Left kidney (tissue), 8 donors: Measurements from ENCODE around the gene TMEM165. TPM values are rescaled to one million over a fixed set of nuclear protein-coding genes. Genes with fewer than 3 reads are reported as not detected.
"Not testable (repeated sequence)": the region's sequence is repeated elsewhere in the genome, so short reads cannot be mapped to it uniquely, and the experiment has no call there.

Experiments
- DNase-seq: peaks from one replicate; pipeline ENCODE4 v3.0.0-alpha.2; 2013
- long read RNA-seq, 8 donors: transcript quantifications; one replicate each; lab custom pipeline, GENCODE V29; 2026
- polyA plus RNA-seq: library from polyadenylated mRNA; unstranded; fragments of 120-200 nt; gene quantifications from one replicate; pipeline ENCODE4 v1.2.1, GENCODE V29; 2013; ENCODE audit not compliant: insufficient read length

The TMEM165 gene
- polyA plus RNA-seq = 101 TPM
- long read RNA-seq, donor 1, transcript TMEM165-211 (2 exons, 1,786 nt) = minor isoform, 5 of 50 reads
- long read RNA-seq, donor 1, transcript TMEM165-201 (6 exons, 1,928 nt) = major isoform, 30 of 50 reads
- long read RNA-seq, donor 1, partial matches to known transcripts = 14 of 50 reads
- long read RNA-seq, donor 1, other reads (novel, unspliced or antisense) = 0 of 50 reads
- long read RNA-seq, donor 2, transcript TMEM165-201 (6 exons, 1,928 nt) = major isoform, 21 of 50 reads
- long read RNA-seq, donor 2, partial matches to known transcripts = 26 of 50 reads
- long read RNA-seq, donor 2, other reads (novel, unspliced or antisense) = 0 of 50 reads
- long read RNA-seq, donor 3, transcript TMEM165-201 (6 exons, 1,928 nt) = major isoform, 13 of 37 reads
- long read RNA-seq, donor 3, partial matches to known transcripts = 24 of 37 reads
- long read RNA-seq, donor 3, other reads (novel, unspliced or antisense) = 0 of 37 reads
- long read RNA-seq, donor 4, partial matches to known transcripts = 0 of 2 reads
- long read RNA-seq, donor 4, other reads (novel, unspliced or antisense) = 0 of 2 reads
- long read RNA-seq, donor 5, transcript TMEM165-201 (6 exons, 1,928 nt) = major isoform, 44 of 46 reads
- long read RNA-seq, donor 5, partial matches to known transcripts = 0 of 46 reads
- long read RNA-seq, donor 5, other reads (novel, unspliced or antisense) = 0 of 46 reads
- long read RNA-seq, donor 6, transcript TMEM165-201 (6 exons, 1,928 nt) = major isoform, 28 of 59 reads
- long read RNA-seq, donor 6, partial matches to known transcripts = 27 of 59 reads
- long read RNA-seq, donor 6, other reads (novel, unspliced or antisense) = 0 of 59 reads
- long read RNA-seq, donor 7, transcript TMEM165-201 (6 exons, 1,928 nt) = major isoform, 46 of 53 reads
- long read RNA-seq, donor 7, transcript TMEM165-211 (2 exons, 1,786 nt) = minor isoform, 5 of 53 reads
- long read RNA-seq, donor 7, partial matches to known transcripts = 0 of 53 reads
- long read RNA-seq, donor 7, other reads (novel, unspliced or antisense) = 0 of 53 reads
- long read RNA-seq, donor 8, transcript TMEM165-201 (6 exons, 1,928 nt) = major isoform, 15 of 16 reads
- long read RNA-seq, donor 8, partial matches to known transcripts = 0 of 16 reads
- long read RNA-seq, donor 8, other reads (novel, unspliced or antisense) = 0 of 16 reads

- DNase-seq = peak; percentile 84
Observed at GRCh38 chr4:55395529-55396307, at the start of gene TMEM165. Gene TMEM165 (plus strand): TSS chr4:55395957. CDS start chr4:55396190, 233 bp downstream.

GRCh38 chr4:55345980-55346850 lies 49.5 kb upstream of the TMEM165 start, which contains the start of gene SRD5A3:
Gene SRD5A3 (plus strand): TSS chr4:55346242. CDS start chr4:55346337, 95 bp downstream.
- DNase-seq = peak; percentile 84

DNA sequence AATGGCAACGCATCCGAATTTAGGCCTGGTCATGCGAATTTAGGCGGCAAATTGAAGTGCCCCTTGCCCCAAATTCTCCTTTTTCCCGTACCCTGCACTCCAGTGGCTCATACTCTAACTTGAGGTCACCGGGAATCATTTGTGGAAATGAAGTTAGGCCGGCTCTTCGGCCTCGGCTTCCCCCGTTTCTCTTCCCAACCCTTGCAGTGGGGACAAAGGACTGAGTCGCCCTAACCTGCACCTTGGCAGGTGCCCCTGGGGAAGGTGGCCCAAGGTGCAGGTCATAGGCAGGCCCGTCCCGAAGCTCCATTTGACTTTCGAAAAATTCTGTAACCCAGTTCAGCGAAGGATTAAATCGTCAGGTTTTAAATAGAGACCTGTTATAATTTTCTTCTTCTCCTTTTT lies 48.9 kb upstream of the TMEM165 start:
- no peak for DNase-seq

- DNase-seq = no peak
Observed at GRCh38 chr4:55347610-55348228, 48.0 kb upstream of the TMEM165 start.

DNA sequence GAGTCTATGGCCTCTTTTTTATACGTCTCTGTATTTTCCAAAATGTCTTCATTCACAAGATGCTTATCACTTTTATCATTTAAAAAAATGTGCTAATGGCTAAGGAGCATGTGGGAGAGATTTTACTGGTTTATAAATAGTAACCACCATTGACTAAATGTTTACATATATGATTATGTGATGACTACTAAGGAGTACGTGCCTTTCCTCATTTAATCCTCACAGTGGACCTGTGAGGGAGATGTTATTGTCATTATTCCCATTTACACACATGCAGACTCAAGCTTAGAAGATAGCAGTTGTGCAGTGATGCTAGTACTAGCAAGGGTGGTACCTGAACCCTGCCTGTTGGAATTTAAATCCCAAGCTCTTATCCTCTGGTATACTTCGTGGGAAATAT lies 47.3 kb upstream of the TMEM165 start:
- DNase-seq = no peak

- DNase-seq = not testable (repeated sequence)
Observed at GRCh38 chr4:55350870-55351269, 44.9 kb upstream of the TMEM165 start.

DNA sequence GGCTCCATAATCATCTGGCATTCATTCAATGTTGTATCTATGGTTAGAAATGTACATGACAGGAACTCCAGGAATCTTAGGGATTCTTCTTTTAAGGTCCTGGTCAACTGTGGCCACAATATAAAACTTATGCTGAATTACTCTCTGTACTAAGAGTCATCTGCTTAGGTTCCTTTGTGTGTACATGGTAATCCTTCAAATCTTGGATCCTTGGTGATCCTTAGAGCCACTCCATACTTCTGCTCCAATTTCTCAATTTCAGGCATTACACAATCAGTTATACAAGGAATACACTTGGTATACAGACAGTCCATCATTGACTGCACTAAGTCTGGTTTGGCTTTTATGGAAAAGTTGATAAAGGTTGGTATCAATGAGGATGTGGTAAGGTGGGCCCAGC lies 43.9 kb upstream of the TMEM165 start:
- DNase-seq = no peak

- DNase-seq = no peak
Observed at GRCh38 chr4:55352726-55353125, 43.0 kb upstream of the TMEM165 start.

- not testable (repeated sequence) for DNase-seq
Observed at GRCh38 chr4:55353228-55353747, 42.5 kb upstream of the TMEM165 start.

DNA sequence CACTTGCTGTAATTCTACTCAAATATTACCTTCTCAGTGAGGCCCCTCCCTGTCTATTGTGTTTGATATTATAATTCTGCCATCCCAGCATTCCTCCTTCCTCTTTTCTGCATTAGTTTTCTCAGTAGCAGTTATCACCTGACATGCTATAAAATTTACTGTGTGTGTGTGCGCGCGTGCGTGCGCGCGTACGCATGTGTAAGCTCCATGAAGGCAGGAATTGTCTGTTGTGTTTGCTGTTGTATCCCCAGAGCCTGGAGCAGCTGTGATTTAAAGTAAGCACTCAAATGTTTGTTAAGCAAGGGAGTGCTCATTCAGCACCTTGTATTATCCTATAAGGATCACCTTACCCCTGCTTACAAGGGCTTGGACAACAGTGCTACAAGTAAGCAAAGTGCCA lies 41.1 kb upstream of the TMEM165 start:
- DNase-seq = no peak

GRCh38 chr4:55355555-55355954 lies 40.2 kb upstream of the TMEM165 start:
- no peak for DNase-seq

- DNase-seq = no peak
Observed at GRCh38 chr4:55356991-55357461, 38.7 kb upstream of the TMEM165 start.

- no peak for DNase-seq
Observed at GRCh38 chr4:55358246-55358645, 37.5 kb upstream of the TMEM165 start.

GRCh38 chr4:55358668-55359067 lies 37.1 kb upstream of the TMEM165 start:
- no peak for DNase-seq

DNA sequence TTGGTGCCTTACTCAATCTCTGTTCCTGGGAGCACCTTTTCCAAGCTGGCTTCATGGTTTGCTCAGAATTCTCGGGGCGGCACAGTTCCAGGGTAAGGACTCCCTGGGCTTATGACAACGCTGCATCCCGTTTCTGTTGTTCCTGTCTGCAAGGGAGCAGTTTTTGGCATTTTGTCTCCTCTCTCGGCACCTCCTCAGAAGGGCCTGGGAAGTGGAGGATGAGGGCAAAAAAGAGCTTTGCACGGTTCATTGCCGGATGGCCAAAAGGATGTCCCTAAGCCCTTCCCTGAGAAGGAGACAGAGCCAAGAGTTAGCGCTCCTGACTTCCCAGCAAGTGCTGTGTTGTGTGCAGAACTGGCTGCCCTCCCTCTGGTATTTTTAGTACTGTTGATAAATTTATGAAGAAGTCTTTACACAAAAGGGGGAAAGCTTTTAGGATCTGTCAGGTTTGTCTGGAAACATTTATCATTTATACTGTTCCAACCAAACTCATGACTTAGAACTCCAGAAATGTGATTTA lies 36.3 kb upstream of the TMEM165 start:
- DNase-seq = no peak

- DNase-seq = not testable (repeated sequence)
Observed at GRCh38 chr4:55362938-55363337, 32.8 kb upstream of the TMEM165 start.

GRCh38 chr4:55363691-55364351 lies 31.9 kb upstream of the TMEM165 start:
- DNase-seq = peak; percentile 21

- no peak for DNase-seq
Observed at GRCh38 chr4:55364691-55365344, 30.9 kb upstream of the TMEM165 start.
